Cerebellar cortex (tissue), 1 donor: ENCODE data around the gene GPR55.

Source experiments
- DNase-seq: peaks from one replicate; pipeline ENCODE4 v3.0.0-alpha.2; 2015; ENCODE audit warnings: low spot score

The GPR55 gene

DNA sequence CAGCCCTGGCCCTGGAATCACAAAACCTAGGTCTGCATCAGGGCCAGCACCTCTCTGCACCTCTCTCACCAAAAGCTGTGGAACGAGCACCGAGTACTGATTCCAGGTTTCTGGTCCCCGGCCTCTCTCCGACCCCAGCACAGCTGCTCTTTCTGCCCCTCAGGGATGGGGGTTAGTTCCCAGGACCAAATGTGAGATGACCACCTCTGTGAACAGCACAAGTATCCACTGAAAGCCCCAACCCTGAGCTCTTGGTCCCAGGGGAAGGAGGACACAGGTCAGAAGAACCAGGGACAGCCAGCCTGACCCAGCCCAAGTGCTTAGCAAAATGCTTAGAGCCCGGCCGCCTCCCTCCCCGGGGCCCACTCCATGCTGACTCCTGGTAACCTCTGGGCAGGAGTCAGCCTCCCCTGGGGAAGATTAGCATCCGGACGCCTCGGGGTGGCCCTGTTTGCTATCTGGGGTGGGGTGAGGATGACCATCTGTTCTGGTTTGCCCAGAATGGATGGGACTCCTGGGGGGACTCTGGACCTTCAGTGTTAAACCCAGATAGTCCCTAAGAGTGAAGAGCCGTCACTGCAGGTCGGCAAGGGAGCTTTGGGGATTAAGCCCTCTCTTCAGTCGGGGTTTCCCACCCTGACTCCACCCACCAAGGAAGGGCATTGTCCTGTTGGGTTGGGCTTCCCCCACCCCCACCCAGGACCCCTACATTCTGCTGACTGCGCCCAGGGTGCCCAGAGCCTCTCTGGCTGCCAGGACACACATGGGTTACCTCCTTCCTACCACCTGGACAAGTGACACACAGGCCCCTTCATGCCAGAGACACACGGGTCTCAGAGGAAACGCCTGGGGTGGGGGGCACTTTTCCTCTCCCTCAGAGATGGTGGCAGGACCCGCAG lies 9.4 kb upstream of the GPR55 start:
- DNase-seq: no peak

DNA sequence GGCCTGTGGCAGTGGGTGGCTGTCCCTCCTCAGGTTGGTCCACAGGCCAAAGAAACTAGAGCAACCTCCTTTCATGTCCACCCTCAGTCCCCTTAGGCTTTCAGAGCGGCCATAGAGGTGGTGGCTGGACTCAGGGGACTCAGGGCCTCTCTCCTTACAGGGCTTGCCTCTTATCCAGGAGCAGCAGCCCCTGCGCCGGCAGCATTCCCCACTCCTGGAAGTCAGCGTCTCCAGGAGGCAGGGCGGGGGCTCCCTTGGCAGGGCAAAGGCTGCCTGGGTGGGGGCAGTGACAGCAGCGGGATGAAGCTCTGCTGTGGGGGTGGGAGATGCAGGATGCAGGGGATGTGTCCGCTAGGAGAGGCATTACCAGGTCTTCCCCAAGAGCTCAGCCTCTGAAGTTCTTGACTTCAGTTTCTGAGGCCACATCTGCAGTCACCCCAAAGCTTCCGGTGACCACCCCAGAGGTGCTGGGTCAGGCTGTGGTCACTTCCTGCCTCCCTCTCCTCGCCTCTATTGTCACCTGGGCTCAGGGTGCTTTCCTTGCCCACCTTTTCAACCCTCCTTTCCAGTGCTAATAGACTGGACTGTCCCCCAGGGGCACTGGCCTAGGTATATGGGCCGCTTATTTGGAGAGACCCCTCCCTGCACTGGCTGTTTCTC lies 8.6 kb upstream of the GPR55 start:
- no peak for DNase-seq

DNA sequence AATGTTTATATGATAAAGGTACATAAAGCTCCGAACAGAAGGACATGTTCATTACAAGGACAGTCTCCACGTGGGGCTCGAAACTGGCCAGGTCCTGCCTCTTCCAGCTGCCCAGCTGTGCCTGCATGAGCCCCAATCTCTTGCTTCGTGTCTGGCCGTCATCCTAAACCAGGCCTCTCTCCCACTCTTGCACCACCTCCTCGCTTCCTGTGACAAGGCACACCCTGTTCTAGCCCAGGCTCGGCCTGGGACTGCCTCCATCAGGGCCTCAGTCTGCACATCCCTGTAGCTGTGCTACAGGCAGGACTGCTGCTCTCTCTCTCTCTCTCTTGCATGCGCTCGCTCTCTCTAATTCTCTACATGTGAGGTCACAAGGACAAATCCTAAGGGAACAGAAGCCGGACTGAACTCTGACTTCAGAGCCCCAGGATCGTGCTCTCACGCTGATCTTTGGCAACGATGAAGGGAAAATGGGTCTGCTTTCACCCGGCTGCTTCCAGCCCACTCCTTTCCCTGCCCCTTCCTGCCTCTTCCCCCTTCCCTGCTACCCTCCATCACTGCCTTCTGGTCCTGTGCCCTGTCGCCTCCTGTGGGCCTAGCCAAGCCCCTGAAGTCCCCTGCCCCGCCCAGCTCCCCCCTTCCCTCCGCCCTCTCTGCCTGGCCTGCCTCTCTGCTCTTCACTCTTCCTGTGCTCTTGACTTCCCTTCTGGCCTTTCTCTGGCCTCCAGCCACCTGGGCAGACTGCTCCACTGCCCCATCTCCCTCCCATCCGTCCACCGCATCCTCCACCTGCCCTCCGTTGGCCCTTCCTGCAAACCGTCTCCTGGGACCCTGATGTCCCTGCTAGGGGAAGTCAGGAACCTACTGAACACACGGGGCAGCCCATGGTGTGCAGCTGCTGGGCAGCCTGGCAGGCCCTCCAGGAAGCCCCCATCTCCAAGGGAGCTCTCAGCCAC lies 7.8 kb upstream of the GPR55 start:
- no peak for DNase-seq

DNA sequence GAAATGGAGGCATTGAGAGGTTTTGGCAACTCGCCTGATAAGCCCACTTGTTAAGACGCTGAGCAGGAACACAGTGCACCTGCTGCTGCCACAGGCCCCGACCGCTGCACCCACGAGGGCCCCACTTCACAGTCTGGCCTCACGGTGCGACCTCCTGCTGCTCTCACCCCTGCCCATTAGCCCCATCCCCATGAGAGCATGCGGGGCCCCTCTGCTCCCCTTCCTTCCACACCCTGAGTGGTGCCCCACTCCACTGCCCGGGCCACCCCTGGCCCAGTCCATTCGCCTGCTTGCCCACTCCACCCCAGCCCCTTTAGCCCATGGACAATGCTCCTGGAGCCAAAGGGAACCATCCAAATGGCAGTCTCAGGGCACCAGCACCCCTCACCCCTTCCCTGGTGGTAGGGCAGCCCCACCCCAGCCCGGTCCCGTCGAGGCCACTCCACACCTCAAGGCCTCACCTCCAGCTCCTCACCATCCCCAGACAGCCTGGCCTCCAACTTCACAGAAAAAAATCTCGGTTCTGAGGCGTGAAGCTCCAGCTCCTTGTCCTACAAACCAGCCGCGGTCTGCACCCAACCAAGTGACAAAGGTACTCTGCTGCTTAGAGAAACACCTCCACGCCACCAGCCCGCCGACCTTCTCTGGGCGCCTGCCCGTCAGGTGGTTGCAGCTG lies 6.7 kb upstream of the GPR55 start:
- DNase-seq: no peak

DNA sequence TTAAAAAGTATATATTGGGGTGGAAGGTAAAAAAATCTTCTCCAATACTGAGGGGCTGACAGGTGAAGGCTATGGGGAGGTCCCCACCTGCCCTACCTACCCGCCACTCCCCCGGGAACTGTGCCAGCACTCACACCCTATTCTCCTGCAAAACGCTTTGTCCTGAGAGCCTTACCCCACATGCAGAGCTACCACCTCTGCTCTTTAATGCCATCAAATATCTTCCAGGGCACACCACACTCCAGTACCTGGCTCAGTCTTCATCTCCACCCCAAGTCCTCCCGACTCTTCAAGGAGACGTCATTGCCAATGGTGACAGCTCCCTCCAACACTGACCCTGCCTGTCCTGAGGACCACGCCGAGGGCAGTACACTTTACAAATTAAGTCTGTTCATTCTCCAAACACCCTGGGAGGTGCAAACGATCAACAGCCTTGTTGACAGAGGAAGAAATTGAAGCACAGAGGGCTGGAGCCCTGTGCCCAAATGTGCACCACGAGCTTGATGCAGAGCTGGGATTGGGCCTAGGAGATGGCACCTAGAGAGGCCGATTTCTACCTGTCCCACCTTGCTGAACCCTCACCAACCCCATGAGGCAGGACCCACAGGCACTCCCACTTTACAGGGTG lies 6.0 kb upstream of the GPR55 start:
- no peak for DNase-seq

DNA sequence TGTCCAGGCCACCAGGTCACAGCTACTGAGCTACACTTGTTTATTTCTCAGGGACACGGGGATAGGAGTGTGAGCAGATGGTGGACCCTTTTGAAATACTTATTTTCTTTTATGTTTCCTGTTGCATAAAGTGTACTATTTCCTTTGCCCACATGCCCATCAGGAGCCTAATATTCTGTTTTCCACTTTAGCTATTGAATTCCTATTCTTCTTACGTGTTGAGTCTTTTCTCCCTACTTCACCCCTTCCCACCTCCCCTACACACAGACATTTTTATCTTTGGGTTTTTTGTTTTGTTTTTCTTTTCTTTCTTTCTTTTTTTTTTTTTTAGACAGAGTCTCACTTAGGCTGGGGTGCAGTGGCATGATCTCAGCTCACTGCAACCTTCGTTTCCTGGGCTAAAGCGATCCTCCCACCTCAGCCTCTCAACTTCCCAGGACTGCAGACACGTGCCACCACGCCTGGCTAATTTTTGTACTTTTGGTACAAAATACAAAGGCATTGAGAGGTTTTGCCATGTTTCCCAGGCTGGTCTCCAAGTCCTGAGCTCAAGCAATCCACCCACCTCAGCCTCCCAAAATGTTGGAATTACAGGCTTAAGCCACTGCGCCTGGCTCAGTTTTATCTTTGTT lies 5.2 kb upstream of the GPR55 start:
- no peak for DNase-seq

DNA sequence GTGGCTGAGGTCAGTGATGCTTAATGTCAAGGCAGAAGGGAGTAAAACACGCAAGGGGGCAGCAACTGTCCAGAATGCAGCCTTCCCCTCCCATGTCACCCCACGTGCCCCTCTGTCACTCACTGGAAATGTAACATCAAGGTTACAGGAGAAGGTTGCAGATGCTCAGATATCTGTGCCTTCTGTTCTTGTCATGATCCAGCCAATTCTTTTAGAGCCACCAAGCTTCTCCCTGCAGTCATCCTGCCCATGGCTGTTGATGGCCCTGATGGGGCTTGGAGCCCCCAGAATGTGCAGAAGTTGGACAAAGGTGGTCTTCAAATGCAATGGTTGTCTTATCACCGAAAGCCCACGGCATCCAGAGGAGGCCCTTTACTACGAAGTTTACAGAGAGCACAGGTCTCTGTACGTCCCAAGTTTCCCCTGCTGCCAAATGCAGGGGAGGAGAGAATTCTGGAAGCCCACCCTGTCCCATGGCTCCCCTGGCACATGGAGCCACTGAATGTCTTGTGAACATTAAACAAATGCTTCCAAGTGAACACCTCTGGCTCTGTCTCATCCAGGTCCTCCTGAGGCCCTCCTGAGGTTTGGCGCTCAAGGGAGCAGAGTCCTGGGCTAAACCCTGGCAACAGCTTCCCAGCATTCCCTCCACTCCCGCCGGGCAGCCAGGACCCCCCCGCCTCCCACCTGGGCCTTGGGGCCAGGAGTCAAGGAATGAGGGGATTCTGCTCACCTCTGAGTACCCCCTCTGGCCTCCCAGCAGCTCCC lies 4.5 kb upstream of the GPR55 start:
- DNase-seq: no peak

DNA sequence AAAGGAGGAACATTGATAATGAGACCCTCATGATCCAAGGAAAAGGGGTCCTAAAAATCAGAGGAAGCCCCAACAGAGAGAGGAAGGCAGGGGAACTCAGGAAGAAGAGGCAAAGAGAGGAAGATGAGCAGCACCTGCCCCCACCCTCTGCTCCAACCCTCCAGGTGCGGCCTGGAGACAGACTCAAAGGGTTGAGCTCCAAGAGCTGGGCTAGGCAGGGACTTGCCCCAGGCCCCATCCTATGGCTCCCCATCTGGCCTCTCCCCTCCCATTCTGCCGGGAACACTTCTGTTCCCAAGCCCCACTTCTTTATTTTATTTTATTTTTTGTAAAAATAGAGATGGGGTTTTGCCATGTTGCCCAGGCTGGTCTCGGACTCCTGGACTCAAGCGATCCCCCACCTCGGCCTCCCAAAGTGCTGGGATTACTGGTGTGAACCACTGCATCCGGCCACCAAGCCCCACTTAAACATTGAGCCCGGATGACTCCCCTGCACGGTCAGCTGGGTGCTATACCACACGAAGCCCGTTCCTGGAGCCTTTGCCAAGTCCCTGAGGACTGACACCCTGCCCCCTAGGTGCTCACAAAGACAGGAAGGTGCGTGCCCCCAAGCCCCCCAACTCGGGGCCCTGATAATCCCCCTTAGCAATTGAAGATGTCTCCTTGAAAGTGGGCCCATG lies 3.8 kb upstream of the GPR55 start:
- no peak for DNase-seq

DNA sequence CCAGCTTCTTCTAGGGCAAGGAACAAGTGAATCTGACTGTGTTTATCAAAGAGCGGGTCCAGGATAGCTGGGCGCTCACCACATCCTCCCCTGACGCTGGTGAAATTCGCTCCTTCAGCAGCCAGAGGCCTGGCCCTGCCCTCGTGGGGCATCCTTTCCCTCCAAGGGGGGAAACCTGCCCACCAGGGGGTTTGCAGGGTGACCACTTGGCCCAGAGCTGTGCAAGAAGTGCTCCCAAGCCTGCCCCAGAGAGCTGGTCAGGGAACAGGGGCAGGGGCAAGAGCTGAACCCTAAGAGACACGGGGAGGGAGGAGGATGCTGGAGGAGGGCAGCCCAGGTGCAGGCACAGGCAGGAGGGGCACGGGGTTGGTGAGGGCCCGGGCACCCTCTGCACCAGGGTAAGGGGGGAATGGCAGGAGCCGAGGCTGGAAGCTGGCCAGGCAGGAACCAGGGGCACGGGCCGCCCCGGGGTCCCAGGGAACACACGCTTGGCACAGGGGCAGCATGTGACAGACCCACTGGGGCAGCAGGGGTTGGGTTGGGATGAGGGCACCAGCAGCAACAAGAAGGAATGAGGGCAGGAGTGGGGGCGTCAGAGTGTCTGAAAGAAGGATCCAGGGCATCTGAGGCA lies 2.8 kb upstream of the GPR55 start:
- no peak for DNase-seq

DNA sequence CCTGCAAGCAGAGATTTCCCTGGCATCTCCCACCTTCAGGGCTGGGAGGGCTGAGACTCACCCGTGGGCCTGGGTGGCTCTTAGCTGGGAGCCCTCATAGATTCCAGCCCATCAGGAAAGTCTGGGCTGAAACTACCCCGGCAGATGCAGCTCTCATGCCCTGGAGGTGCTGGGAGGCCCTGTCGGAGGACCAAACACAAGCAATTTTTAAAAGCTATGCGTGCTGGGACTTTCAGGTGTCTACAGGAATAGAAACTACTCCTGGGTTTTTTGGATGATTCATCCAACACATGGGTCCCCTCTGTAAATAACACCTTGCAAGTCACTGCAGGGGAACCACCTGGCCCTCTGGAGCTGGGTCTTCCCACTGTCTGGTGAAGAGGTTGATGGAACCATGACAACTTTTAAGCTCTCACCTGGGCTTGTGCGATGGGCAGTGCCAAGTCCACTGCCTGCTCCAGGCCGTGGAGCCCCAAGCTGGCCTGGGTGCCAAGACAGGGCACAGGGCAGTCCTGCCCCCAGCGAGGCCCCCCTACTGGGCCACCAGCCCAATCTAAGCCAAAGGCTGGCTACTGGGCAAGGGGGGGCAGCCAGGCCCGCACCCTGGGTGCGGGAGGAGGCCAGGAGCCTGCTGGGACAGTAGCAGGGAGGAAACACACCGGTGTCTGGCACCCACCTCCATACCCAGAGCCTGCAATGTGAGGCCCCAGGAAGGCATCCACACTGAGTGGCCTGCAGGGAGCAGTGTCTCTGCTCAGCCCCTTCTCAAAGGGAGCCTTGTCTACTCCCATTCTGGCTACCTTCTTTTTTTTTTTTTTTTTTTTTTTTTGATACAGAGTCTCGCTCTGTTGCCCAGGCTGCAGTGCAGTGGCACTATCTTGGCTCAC lies 1.1 kb upstream of the GPR55 start:
- peak; percentile 8 for DNase-seq

DNA sequence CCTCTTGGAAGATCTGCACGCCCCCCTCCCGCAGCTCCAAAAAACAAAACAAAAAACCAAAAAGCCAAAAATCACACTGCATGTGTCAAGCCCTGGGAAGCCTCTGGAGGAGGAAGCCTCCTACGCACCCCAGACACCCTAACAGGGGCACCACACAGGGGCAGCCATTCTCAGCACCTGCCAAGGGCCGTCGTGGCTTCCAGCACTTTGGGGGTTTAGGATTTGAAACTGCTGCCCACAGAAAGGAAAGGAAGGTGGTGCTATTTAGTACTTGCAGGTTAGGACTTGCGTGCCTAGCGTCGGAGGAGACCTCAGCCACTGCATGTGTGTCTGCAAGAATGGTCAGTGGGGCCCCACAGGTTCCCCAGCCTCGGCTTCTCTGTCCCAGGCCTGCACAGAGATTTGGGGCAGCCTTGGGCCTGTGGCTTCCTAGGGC lies 419 bp upstream of the GPR55 start:
- DNase-seq: no peak

DNA sequence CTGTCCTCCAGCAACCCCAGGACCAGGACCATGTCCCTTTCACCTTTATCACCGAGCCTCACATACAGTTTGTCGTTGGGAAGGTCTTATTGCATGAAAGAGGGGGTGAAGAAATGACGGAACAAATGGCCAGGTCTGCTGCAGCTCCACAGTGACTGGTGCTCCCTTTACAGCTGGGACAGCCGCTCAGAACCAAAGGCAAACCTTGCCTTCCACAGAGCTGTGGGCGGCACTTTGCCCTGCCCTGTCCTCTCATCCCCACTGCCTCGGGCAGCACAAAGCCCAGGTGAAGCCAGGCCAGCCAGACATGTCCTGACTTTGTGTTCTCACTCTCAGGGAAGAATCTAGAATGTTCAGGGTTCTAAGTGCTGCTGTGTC lies 961 bp downstream of the GPR55 start:
- no peak for DNase-seq

DNA sequence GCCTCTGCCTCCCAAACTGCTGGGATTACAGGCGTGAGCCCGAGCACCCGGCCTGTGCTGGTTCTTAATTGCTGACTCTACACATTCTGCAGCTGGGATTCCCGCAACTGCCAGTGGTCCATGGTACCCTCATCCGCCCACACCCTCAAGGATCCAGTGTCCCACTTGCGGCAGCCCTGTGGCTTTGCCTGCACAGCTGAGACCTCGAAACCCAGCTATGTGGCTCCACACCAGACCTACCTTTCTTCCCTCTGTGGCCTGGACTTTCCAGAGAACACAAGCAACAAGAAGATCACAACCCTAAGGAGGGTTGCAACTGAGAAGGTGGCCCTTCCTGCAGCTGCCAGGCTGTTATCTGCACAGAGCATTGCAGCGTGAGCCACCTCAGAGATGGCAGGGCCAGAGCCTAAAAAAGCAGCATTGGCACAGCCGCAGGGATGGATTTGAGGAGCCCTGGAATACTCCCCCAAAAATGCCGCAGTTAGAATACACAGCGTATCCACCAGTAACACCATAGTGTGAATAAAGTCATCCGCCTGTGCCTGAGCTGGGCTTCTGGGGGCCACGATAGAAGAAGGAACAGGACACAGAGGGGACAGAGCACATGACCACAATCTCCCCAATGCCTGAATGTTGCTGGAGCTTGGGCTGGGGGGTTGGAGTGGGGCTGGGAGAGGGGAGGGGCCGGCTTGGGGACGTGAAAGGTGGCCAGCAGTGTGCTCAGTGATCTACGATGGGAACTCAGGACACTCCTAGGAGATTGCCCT lies 1.9 kb downstream of the GPR55 start:
- no peak for DNase-seq

DNA sequence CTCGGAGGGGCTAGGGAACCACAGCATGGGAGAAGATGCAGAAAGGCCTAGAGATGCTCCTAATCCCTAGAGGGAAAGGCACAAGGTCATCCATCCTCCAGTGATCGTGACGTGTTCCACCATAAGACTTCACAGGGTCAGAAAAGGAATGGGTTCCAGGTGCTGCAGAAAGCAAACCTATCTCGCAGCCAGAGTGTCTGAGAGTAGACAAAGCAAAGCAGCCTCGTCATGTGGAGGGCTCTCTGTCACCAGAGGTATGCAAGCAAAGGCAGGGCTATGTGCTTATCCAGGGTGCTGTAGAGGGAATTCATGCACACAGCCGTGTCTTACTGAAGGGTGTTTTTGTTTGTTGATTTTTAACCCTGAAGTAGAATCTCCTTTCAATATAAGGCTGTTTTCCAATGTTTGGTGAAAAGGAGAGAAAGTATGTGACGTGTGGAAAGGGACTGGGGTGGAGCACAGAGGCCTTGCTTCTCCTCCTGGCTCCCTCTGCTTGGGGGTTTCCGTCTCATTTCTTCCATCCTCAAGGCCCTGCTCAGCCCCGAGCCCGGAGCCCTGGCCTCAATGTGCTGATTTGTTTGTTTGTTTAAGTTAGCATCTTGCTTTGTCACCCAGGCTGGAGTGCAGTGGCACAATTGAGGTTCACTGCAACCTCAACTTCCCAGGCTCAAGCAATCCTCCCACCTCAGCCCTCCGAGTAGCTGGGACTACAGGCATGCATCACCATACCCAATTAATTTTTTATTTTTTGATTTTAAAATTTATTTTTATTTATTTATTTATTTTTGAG lies 3.0 kb downstream of the GPR55 start:
- DNase-seq: no peak

DNA sequence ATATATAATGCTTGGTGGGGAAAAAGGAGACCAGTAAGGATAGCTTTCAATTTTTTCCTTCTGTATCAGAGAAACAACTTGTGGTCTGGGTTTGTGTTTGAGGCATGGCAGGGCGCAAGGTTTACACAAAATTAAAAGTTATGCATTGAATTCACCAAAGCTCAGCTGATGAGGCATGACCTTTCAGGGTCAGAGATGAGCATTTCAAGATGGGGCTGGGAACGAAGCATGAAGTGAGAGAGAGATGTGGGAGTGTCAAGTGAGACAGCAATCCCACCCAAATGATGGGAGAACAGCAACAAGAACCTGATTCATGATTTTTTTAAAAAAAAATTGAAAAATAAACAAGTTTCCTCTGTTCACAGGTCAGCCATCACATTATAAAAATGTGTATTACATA lies 4.9 kb downstream of the GPR55 start:
- DNase-seq: no peak

DNA sequence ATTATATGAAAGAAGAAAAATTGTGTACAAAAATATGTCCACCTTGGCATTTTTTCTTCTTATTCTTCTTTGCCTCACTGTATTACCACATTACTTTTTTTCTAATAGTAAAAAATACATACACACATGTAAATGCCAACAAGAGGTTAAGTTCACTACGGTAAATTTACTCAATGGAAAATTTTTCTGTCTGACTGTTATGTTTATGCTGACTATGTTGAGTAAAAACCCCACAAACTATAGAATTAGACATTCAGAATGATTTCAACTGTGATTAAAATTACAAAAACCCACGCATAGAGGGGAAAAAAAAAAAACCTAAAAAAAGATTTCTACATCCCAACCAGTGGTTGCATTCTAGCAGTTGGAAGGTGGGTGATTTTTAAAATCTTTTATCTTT lies 5.4 kb downstream of the GPR55 start:
- DNase-seq: no peak
